Mucosa of rectum (tissue), 2 donors: ENCODE data around the gene ZHX3.
A peak's percentile ranks its signal among the peaks of the same experiment; 100 is the strongest.

Experiments
- H3K27ac ChIP-seq, 2 donors: one replicate each; pipeline ENCODE4 v1.7.0; 2013; ENCODE audit warnings: inconsistent platforms in 2 of 2, low read depth in 2 of 2, low read length in 2 of 2
- H3K27me3 ChIP-seq, 2 donors: one replicate each; pipeline ENCODE4 v1.7.0; 2013; ENCODE audit warnings: low read length in 2 of 2; ENCODE audit not compliant: control insufficient read depth in 2 of 2, insufficient read depth in 2 of 2
- H3K36me3 ChIP-seq, 2 donors: one replicate each; pipeline ENCODE4 v1.7.0; 2013; ENCODE audit warnings: low read length in 2 of 2; ENCODE audit not compliant: control insufficient read depth in 2 of 2, insufficient read depth in 2 of 2
- H3K4me1 ChIP-seq, 2 donors: one replicate each; pipeline ENCODE4 v1.7.0; 2013; ENCODE audit warnings: low read length in 2 of 2, mild to moderate bottlenecking in 1 of 2; ENCODE audit not compliant: control insufficient read depth in 2 of 2, insufficient read depth in 2 of 2
- H3K4me3 ChIP-seq, 2 donors: one replicate each; pipeline ENCODE4 v1.7.0; 2013; ENCODE audit warnings: low read length in 2 of 2
- H3K9ac ChIP-seq, 2 donors: one replicate each; pipeline ENCODE4 v1.7.0; 2013; ENCODE audit warnings: low read length in 2 of 2, low read depth in 1 of 2, mild to moderate bottlenecking in 1 of 2
- H3K9me3 ChIP-seq, 2 donors: one replicate each; pipeline ENCODE4 v1.7.0; 2013; ENCODE audit warnings: low read length in 2 of 2; ENCODE audit not compliant: control insufficient read depth in 2 of 2
- donor health status: healthy.
- donor health status: Normal muscosa, but diverticular disease.

Gene ZHX3

GRCh38 chr20:41174782-41175181, 142.7 kb downstream of the ZHX3 start:
- Histone ChIP-seq H3K4me3 (no peak overlapping the region), H3K4me1 (peaks cover 0 to 4% of the 10 kb centered on the region in 2 donors), H3K9ac (no peak overlapping the region), H3K9me3 (no peaks in the 10 kb centered on the region), H3K27ac (no peak overlapping the region), H3K36me3 (peaks cover 43 to 47% of the 10 kb centered on the region in 2 donors), H3K27me3 (no peaks in the 10 kb centered on the region)

GRCh38 chr20:41174373-41174772, 143.2 kb downstream of the ZHX3 start:
- Histone ChIP-seq H3K27me3 (no peaks in the 10 kb centered on the region), H3K4me1 (peaks cover 0 to 4% of the 10 kb centered on the region in 2 donors), H3K9ac (no peak overlapping the region), H3K36me3 (peaks cover 48 to 51% of the 10 kb centered on the region in 2 donors), H3K27ac (no peak overlapping the region), H3K4me3 (no peak overlapping the region), H3K9me3 (no peaks in the 10 kb centered on the region)

DNA sequence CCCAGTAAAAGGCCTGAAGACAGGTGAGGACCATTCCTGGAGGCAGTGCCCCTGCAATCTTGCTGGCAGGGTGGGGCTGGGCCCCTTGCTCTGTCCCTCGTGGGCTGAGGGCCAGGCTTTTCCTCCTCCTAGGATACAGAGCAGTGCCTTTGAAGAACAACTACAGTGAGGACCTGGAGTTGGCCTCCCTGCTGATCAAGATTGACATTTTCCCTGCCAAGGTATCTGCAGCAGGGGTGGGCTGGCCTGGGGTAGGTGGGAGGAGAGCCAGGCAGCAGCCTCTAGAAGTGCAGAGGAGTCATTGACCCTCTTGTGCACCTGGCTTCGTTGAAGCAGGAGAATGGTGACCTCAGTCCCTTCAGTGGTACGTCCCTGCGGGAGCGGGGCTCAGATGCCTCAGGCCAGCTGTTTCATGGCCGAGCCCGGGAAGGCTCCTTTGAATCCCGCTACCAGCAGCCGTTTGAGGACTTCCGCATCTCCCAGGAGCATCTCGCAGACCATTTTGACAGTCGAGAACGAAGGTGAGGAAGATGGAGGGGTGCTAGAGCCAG, 143.7 kb downstream of the ZHX3 start:
- Histone ChIP-seq H3K9me3 (no peaks in the 10 kb centered on the region), H3K27me3 (no peaks in the 10 kb centered on the region), H3K27ac (no peak overlapping the region), H3K4me3 (no peak overlapping the region), H3K36me3 (peaks cover 53 to 56% of the 10 kb centered on the region in 2 donors), H3K4me1 (peaks cover 0 to 4% of the 10 kb centered on the region in 2 donors), H3K9ac (no peak overlapping the region)

GRCh38 chr20:41173161-41173721, 144.3 kb downstream of the ZHX3 start:
- Histone ChIP-seq H3K4me1 (peaks cover 0 to 4% of the 10 kb centered on the region in 2 donors), H3K9ac (no peak overlapping the region), H3K9me3 (no peaks in the 10 kb centered on the region), H3K36me3 (peaks cover 57 to 62% of the 10 kb centered on the region in 2 donors), H3K4me3 (no peak overlapping the region), H3K27me3 (no peaks in the 10 kb centered on the region), H3K27ac (no peak overlapping the region)

- no peaks in the 10 kb centered on the region for H3K9me3 ChIP-seq
- H3K9ac ChIP-seq = no peak overlapping the region
- peaks cover 0 to 4% of the 10 kb centered on the region in 2 donors for H3K4me1 ChIP-seq
- no peak overlapping the region for H3K4me3 ChIP-seq
- H3K36me3 ChIP-seq = peaks cover 60 to 69% of the 10 kb centered on the region in 2 donors
- H3K27ac ChIP-seq = peak overlapping the region; percentile 11 to 28
- no peaks in the 10 kb centered on the region for H3K27me3 ChIP-seq
Observed at GRCh38 chr20:41172296-41173140, 145.0 kb downstream of the ZHX3 start.

GRCh38 chr20:41171736-41172295, 145.7 kb downstream of the ZHX3 start:
- Histone ChIP-seq H3K4me1 (peaks cover 0 to 4% of the 10 kb centered on the region in 2 donors), H3K9me3 (no peaks in the 10 kb centered on the region), H3K36me3 (peaks cover 67 to 73% of the 10 kb centered on the region in 2 donors), H3K4me3 (no peak overlapping the region), H3K27me3 (no peaks in the 10 kb centered on the region), H3K9ac (no peak overlapping the region), H3K27ac (no peak overlapping the region)

DNA sequence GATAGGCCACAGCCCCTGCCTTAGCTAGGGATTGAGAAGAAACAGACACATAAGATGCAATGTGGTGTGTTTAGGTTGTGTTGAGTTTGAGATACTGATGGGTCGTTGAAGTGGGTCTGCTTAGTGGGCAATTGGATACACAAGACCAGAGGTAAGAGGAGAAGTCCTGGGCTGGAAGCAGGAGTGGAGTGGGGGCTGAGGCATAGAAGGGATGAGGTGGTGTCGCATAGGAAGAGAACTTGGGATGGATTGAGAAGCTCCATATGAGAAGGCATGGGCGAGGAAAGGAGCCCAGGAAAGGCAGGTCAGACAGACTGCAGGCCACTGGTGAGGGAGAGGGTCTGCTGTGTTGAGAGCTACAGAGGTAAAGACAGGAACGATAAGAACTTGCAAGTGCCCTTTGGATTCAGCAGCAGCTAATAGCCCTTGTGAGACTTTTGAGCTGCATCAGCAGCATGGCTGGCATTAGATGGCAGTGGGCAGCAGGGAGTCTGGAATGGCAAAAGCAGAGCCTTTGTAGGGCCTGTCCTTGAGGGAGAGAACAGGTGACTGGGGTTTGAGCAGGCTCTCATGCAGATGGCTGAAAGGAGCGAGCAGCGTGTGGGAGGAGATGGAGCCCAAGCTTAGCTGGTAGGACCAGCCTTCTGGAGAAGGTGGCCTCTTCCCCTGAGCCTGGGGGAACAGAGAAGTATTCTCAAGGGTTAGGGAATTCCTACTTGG, 147.0 kb downstream of the ZHX3 start:
- Histone ChIP-seq H3K9me3 (no peaks in the 10 kb centered on the region), H3K27ac (no peak overlapping the region), H3K9ac (no peak overlapping the region), H3K4me1 (peaks cover 0 to 4% of the 10 kb centered on the region in 2 donors), H3K4me3 (no peak overlapping the region), H3K27me3 (no peaks in the 10 kb centered on the region), H3K36me3 (peaks cover 80 to 82% of the 10 kb centered on the region in 2 donors)

- H3K4me1 ChIP-seq = peaks cover 0 to 4% of the 10 kb centered on the region in 2 donors
- H3K4me3 ChIP-seq = no peak overlapping the region
- H3K9me3 ChIP-seq = no peaks in the 10 kb centered on the region
- H3K27ac ChIP-seq = no peak overlapping the region
- H3K9ac ChIP-seq = no peak overlapping the region
- H3K36me3 ChIP-seq = peaks cover 82 to 87% of the 10 kb centered on the region in 2 donors
- H3K27me3 ChIP-seq = no peaks in the 10 kb centered on the region
Observed at GRCh38 chr20:41169791-41170351, 147.7 kb downstream of the ZHX3 start.

DNA sequence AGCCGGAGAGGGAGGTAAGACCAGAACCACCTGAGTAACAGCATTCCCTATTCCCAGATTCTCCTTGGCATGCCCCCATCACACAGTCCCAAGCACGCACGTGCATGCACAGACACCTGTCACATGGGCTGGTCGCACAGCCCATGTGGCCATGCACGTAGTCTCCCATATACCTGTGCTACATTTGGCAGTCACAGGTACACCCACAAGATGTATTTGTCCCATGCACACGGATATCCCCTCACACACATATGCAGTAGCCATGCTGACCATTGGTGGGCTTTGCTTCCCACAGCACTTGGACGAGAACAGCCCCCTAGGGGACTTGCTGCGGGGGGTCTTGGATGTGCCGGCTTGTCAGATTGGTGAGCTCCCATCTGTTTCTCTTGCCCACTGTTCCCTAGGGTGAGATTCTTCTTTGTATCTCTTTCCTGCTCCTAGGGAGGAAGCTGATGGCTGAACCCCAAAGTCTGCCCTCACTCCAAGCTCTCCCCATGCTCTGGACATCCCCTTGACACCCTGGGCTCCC, 148.3 kb downstream of the ZHX3 start:
- Histone ChIP-seq H3K27me3 (no peaks in the 10 kb centered on the region), H3K27ac (no peak overlapping the region), H3K4me3 (no peak overlapping the region), H3K9ac (no peak overlapping the region), H3K9me3 (no peaks in the 10 kb centered on the region), H3K4me1 (peaks cover 0 to 4% of the 10 kb centered on the region in 2 donors), H3K36me3 (peaks cover 81 to 87% of the 10 kb centered on the region in 2 donors)
